ENCODE data around the gene TRIM17. TPM values are rescaled to one million over a fixed set of nuclear protein-coding genes. Genes with fewer than 3 reads are reported as not detected.
"Not testable (repeated sequence)": the region's sequence is repeated elsewhere in the genome, so short reads cannot be mapped to it uniquely, and the experiment has no call there.

The TRIM17 gene
- total RNA-seq, 2 donors from 2014 or later = 1.7 to 1.9 TPM

- no peak overlapping the region for H3K4me3 Mint-ChIP-seq
- no peaks in the 10 kb centered on the region for H3K36me3 Mint-ChIP-seq (ENCODE audit: low read depth)
- no peaks in the 10 kb centered on the region for H3K9me3 Mint-ChIP-seq
- H3K27me3 Mint-ChIP-seq = peaks cover 26% of the 10 kb centered on the region
- H3K4me1 Mint-ChIP-seq = no peaks in the 10 kb centered on the region
- H3K27ac Mint-ChIP-seq = no peak overlapping the region
- ATAC-seq (replicated peaks) = no peak
These were observed 18.0 kb upstream of the TRIM17 start for GRCh38 chr1:228434689-228435088.

GRCh38 chr1:228433337-228434053 is 16.8 kb upstream of the TRIM17 start:
- not testable (repeated sequence) for H3K27ac Mint-ChIP-seq; H3K9me3 Mint-ChIP-seq; H3K36me3 Mint-ChIP-seq (ENCODE audit: low read depth); ATAC-seq (replicated peaks); H3K4me3 Mint-ChIP-seq; H3K4me1 Mint-ChIP-seq
- H3K27me3 Mint-ChIP-seq = peaks cover 29% of the 10 kb centered on the region

GRCh38 chr1:228430243-228430642 is 13.6 kb upstream of the TRIM17 start:
- no peak overlapping the region for H3K27ac Mint-ChIP-seq
- no peak overlapping the region for H3K4me3 Mint-ChIP-seq

GRCh38 chr1:228429698-228430097 is 13.0 kb upstream of the TRIM17 start:
- H3K36me3 Mint-ChIP-seq (ENCODE audit: low read depth) = no peaks in the 10 kb centered on the region
- no peaks in the 10 kb centered on the region for H3K4me1 Mint-ChIP-seq
- ATAC-seq (replicated peaks) = no peak
- H3K4me3 Mint-ChIP-seq = no peak overlapping the region
- H3K27ac Mint-ChIP-seq = no peak overlapping the region
- no peaks in the 10 kb centered on the region for H3K9me3 Mint-ChIP-seq
- peaks cover 22% of the 10 kb centered on the region for H3K27me3 Mint-ChIP-seq

More at GRCh38 chr1:228430243-228430642, 13.6 kb upstream of the TRIM17 start:
- Mint-ChIP-seq H3K9me3 (no peaks in the 10 kb centered on the region), H3K36me3 (ENCODE audit: low read depth) (no peaks in the 10 kb centered on the region), H3K27me3 (peaks cover 25% of the 10 kb centered on the region), H3K4me1 (no peaks in the 10 kb centered on the region)
- ATAC-seq (replicated peaks) = no peak

GRCh38 chr1:228429007-228429406 is 12.3 kb upstream of the TRIM17 start:
- Mint-ChIP-seq H3K27ac (no peak overlapping the region), H3K36me3 (ENCODE audit: low read depth) (no peaks in the 10 kb centered on the region), H3K27me3 (peaks cover 22% of the 10 kb centered on the region), H3K9me3 (no peaks in the 10 kb centered on the region), H3K4me1 (no peaks in the 10 kb centered on the region), H3K4me3 (no peak overlapping the region)
- no peak for ATAC-seq (replicated peaks)

GRCh38 chr1:228428412-228428811 is 11.8 kb upstream of the TRIM17 start:
- peaks cover 22% of the 10 kb centered on the region for H3K27me3 Mint-ChIP-seq
- no peak for ATAC-seq (replicated peaks)
- H3K36me3 Mint-ChIP-seq (ENCODE audit: low read depth) = no peaks in the 10 kb centered on the region
- no peaks in the 10 kb centered on the region for H3K4me1 Mint-ChIP-seq
- H3K9me3 Mint-ChIP-seq = no peaks in the 10 kb centered on the region
- H3K27ac Mint-ChIP-seq = no peak overlapping the region
- no peak overlapping the region for H3K4me3 Mint-ChIP-seq

GRCh38 chr1:228426518-228427175 is 10.0 kb upstream of the TRIM17 start:
- no peak for ATAC-seq (replicated peaks)
- H3K4me1 Mint-ChIP-seq = no peaks in the 10 kb centered on the region
- H3K9me3 Mint-ChIP-seq = no peaks in the 10 kb centered on the region
- H3K27ac Mint-ChIP-seq = no peak overlapping the region
- no peaks in the 10 kb centered on the region for H3K36me3 Mint-ChIP-seq (ENCODE audit: low read depth)
- no peak overlapping the region for H3K4me3 Mint-ChIP-seq
- peaks cover 15% of the 10 kb centered on the region for H3K27me3 Mint-ChIP-seq

GRCh38 chr1:228424685-228425660 is 8.3 kb upstream of the TRIM17 start:
- H3K27ac Mint-ChIP-seq = no peak overlapping the region
- peaks cover 4% of the 10 kb centered on the region for H3K27me3 Mint-ChIP-seq
- ATAC-seq (replicated peaks) = no peak
- H3K4me3 Mint-ChIP-seq = no peak overlapping the region
- no peaks in the 10 kb centered on the region for H3K36me3 Mint-ChIP-seq (ENCODE audit: low read depth)
- no peaks in the 10 kb centered on the region for H3K4me1 Mint-ChIP-seq
- no peaks in the 10 kb centered on the region for H3K9me3 Mint-ChIP-seq

GRCh38 chr1:228423404-228424053 is 6.9 kb upstream of the TRIM17 start:
- no peaks in the 10 kb centered on the region for H3K36me3 Mint-ChIP-seq (ENCODE audit: low read depth)
- ATAC-seq (replicated peaks) = no peak
- no peaks in the 10 kb centered on the region for H3K27me3 Mint-ChIP-seq
- no peaks in the 10 kb centered on the region for H3K4me1 Mint-ChIP-seq
- no peaks in the 10 kb centered on the region for H3K9me3 Mint-ChIP-seq
- no peak overlapping the region for H3K4me3 Mint-ChIP-seq
- H3K27ac Mint-ChIP-seq = no peak overlapping the region

- Mint-ChIP-seq H3K9me3 (no peaks in the 10 kb centered on the region), H3K27me3 (no peaks in the 10 kb centered on the region), H3K4me1 (peaks cover 5% of the 10 kb centered on the region), H3K36me3 (ENCODE audit: low read depth) (no peaks in the 10 kb centered on the region), H3K4me3 (no peak overlapping the region), H3K27ac (no peak overlapping the region)
- no peak for ATAC-seq (replicated peaks)
These were observed 4.5 kb upstream of the TRIM17 start for GRCh38 chr1:228420968-228421826.

- Mint-ChIP-seq H3K27me3 (peaks cover 8% of the 10 kb centered on the region), H3K4me3 (peak overlapping the region; percentile 70), H3K4me1 (peaks cover 13% of the 10 kb centered on the region), H3K36me3 (ENCODE audit: low read depth) (no peaks in the 10 kb centered on the region), H3K27ac (peak overlapping the region; percentile 28), H3K9me3 (no peaks in the 10 kb centered on the region)
- peak; percentile 34 for ATAC-seq (replicated peaks)
These were observed 982 bp upstream of the TRIM17 start for GRCh38 chr1:228417483-228418203.

- Mint-ChIP-seq H3K4me1 (peaks cover 13% of the 10 kb centered on the region), H3K4me3 (peak overlapping the region; percentile 70), H3K27ac (peak overlapping the region; percentile 28), H3K27me3 (peaks cover 8% of the 10 kb centered on the region), H3K9me3 (no peaks in the 10 kb centered on the region), H3K36me3 (ENCODE audit: low read depth) (no peaks in the 10 kb centered on the region)
- no peak for ATAC-seq (replicated peaks)
These were observed 400 bp upstream of the TRIM17 start for GRCh38 chr1:228417061-228417460.

- Mint-ChIP-seq H3K27me3 (peaks cover 8% of the 10 kb centered on the region), H3K4me1 (peaks cover 13% of the 10 kb centered on the region), H3K27ac (no peak overlapping the region), H3K36me3 (ENCODE audit: low read depth) (no peaks in the 10 kb centered on the region), H3K9me3 (no peaks in the 10 kb centered on the region), H3K4me3 (peak overlapping the region; percentile 70)
- no peak for ATAC-seq (replicated peaks)
These were observed 826 bp downstream of the TRIM17 start for GRCh38 chr1:228415853-228416216.
